NCI-H345 treated with DMSO at 0.1 percent for 48 hours (cell line): ENCODE data around the gene SIK1.
"Not testable (repeated sequence)": the region's sequence is repeated elsewhere in the genome, so short reads cannot be mapped to it uniquely, and the experiment has no call there.

ENCODE experiments used
- DNase-seq: peaks from one replicate; lab custom pipeline; 2025; ENCODE audit not compliant: unreplicated experiment; lab: John Stamatoyannopoulos, UW

Gene SIK1

GRCh38 chr21:43440835-43441727 is 14.2 kb upstream of the SIK1 start:
- DNase-seq = not testable (repeated sequence)

- DNase-seq = not testable (repeated sequence)
Measured at GRCh38 chr21:43439316-43440075, 12.6 kb upstream of the SIK1 start.

GRCh38 chr21:43436272-43436671 is 9.3 kb upstream of the SIK1 start:
- DNase-seq = not testable (repeated sequence)

GRCh38 chr21:43433340-43434136 is 6.6 kb upstream of the SIK1 start:
- DNase-seq = not testable (repeated sequence)

GRCh38 chr21:43430830-43431416 is 4.0 kb upstream of the SIK1 start:
- DNase-seq = not testable (repeated sequence)

- not testable (repeated sequence) for DNase-seq
Measured at GRCh38 chr21:43428964-43429363, 2.0 kb upstream of the SIK1 start.

- DNase-seq = not testable (repeated sequence)
Measured at GRCh38 chr21:43427242-43427559, 270 bp upstream of the SIK1 start.

GRCh38 chr21:43426004-43426403 is 927 bp downstream of the SIK1 start:
- not testable (repeated sequence) for DNase-seq

- not testable (repeated sequence) for DNase-seq
Measured at GRCh38 chr21:43419475-43419874, 7.5 kb downstream of the SIK1 start.

GRCh38 chr21:43414576-43414975 is 12.4 kb downstream of the SIK1 start:
- not testable (repeated sequence) for DNase-seq

- not testable (repeated sequence) for DNase-seq
Measured at GRCh38 chr21:43412020-43412788, 14.7 kb downstream of the SIK1 start.

GRCh38 chr21:43410456-43411068 is 16.4 kb downstream of the SIK1 start:
- not testable (repeated sequence) for DNase-seq

GRCh38 chr21:43407139-43407538 is 19.8 kb downstream of the SIK1 start:
- DNase-seq = not testable (repeated sequence)

- DNase-seq = not testable (repeated sequence)
Measured at GRCh38 chr21:43404450-43404849, 22.5 kb downstream of the SIK1 start.

GRCh38 chr21:43403651-43404430 is 23.1 kb downstream of the SIK1 start:
- not testable (repeated sequence) for DNase-seq

- DNase-seq = not testable (repeated sequence)
Measured at GRCh38 chr21:43401125-43401524, 25.8 kb downstream of the SIK1 start.

- DNase-seq = not testable (repeated sequence)
Measured at GRCh38 chr21:43399595-43400015, 27.3 kb downstream of the SIK1 start.

- not testable (repeated sequence) for DNase-seq
Measured at GRCh38 chr21:43399136-43399535, 27.8 kb downstream of the SIK1 start.

- not testable (repeated sequence) for DNase-seq
Measured at GRCh38 chr21:43398533-43398932, 28.4 kb downstream of the SIK1 start.
